IPS DF 6.9 (cell line): ENCODE results near the gene MYORG.

Experiments
- DNase-seq: peaks from one replicate; pipeline ENCODE4 v3.0.0-alpha.2; 2013; ENCODE audit warnings: low read depth, low spot score
- H3K27ac ChIP-seq: one replicate; pipeline ENCODE4 v1.5.1; 2013; ENCODE audit warnings: low read length, control low read depth
- H3K27me3 ChIP-seq: 2 replicates; pipeline ENCODE4 v1.6.1; 2013; ENCODE audit warnings: mild to moderate bottlenecking, low read length; ENCODE audit not compliant: control insufficient read depth, insufficient read depth
- H3K36me3 ChIP-seq: 2 replicates; pipeline ENCODE4 v1.6.1; 2013; ENCODE audit warnings: low read length; ENCODE audit not compliant: control insufficient read depth, insufficient read depth
- H3K4me1 ChIP-seq: 2 replicates; pipeline ENCODE4 v1.6.1; 2013; ENCODE audit warnings: low read length; ENCODE audit not compliant: control insufficient read depth, insufficient read depth
- H3K4me3 ChIP-seq: 2 replicates; pipeline ENCODE4 v1.5.1; 2013; ENCODE audit warnings: mild to moderate bottlenecking, low read length
- H3K9me3 ChIP-seq: 2 replicates; pipeline ENCODE4 v1.6.1; 2013; ENCODE audit warnings: low read length, inconsistent platforms; ENCODE audit not compliant: control insufficient read depth, insufficient read depth
- WGBS: extraction: QIAGEN DNeasy Blood & Tissue Kit; methylation state at CpG from one replicate; pipeline ENCODE4 v1.1.7; 2013; ENCODE audit warnings: mixed read lengths, missing lambda C conversion rate; ENCODE audit not compliant: insufficient read length, insufficient coverage; 5-methylcytosine and 5-hydroxymethylcytosine counted together

MYORG gene

DNA sequence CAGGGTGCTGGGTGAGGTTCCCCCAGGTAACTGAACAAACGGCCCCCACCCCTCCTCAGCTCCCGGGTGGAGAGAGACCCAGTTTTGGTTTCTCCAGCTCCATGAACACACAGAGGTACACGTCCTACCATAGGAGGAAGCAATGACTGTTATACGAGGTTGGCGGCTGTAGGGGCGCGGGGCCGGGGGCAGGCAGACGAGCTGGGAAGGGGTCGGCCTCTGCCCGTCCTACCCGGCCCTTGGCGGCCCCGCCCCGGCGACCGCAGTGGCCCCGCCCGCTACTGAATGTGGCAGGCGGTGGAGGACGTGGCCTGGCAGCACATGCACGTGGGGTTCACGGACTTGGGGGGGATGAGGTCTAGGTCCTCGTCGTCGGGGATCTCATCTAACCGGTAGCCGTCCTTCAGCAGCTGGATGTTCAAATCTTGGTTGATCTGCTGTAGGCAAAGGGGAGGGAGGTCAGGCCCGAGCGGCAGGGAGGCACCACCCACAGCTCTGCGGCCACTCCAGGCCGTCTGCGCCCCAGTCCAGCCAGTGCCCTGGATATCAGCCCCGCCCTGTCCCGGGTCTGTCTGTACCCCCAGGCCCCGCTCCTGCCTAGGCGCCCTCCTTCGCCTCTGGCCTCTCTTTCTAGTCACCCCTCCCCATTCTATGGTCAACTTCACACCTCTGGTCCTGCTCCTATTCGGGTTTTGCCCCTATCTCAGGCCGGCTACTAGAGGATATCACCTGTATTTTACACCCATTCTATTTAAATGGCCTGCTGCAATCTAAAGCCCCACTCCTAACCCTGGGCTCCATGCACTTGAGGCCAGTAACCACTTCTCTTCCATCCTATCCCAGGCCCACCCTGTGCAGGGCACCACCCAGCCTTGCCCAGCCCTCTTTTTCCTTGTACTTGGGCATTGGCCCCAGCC is 24.2 kb upstream of the MYORG start:
- Histone ChIP-seq H3K36me3 (no peaks in the 10 kb centered on the region), H3K27ac (no peak overlapping the region), H3K27me3 (no peaks in the 10 kb centered on the region), H3K4me3 (no peak overlapping the region), H3K4me1 (no peaks in the 10 kb centered on the region), H3K9me3 (no peaks in the 10 kb centered on the region)
- DNase-seq, result no peak
- no CpG with 5 or more reads among the region's 40 CpGs for WGBS

DNA sequence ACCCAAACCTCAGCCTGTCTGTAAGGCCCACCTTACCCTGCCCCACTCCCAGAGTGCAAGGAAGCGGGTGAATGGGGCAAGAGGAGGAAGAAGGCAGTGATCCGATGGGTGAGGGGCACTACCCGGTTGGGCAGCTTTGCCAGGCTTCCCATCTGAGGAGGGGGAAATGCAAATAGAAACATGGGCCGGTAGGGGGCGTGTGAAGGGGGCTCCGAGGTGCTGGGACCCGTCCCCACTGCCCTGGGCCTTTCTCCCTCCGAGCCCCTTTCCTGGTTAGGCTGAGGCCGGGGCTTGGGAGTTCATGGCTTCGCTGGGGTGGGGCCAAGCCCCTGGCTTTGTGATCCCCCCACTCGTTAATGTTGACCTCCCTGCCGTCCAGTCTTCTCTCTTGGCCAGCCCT is 23.6 kb upstream of the MYORG start:
- no peak for DNase-seq
- Histone ChIP-seq H3K4me3 (no peak overlapping the region), H3K4me1 (no peaks in the 10 kb centered on the region), H3K9me3 (no peaks in the 10 kb centered on the region), H3K27ac (no peak overlapping the region), H3K27me3 (no peaks in the 10 kb centered on the region), H3K36me3 (no peaks in the 10 kb centered on the region)
- WGBS, result no CpG with 5 or more reads among the region's 12 CpGs

DNA sequence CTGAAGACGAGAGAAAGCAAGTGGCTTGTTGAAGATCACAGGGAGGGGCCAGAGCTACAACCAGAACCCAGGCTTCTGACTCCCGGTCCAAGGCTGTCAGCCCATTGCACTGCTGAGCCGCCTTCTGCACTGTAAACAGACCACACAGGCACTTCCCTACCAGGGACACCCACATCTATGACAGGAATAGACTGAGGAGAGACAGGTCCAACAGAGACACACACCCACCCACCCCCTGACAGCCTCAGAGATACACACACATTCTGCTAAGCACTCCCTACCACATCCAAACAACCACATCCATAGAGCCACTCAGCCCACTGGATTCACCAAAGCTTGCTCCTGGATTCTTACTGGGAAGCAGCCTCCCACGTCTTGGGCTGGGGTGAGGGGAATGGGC is 23.0 kb upstream of the MYORG start:
- DNase-seq, result no peak
- H3K27ac ChIP-seq, result no peak overlapping the region
- no CpG with 5 or more reads among the region's 4 CpGs for WGBS
- no peaks in the 10 kb centered on the region for H3K36me3 ChIP-seq
- no peaks in the 10 kb centered on the region for H3K4me1 ChIP-seq
- no peaks in the 10 kb centered on the region for H3K27me3 ChIP-seq
- H3K9me3 ChIP-seq, result no peaks in the 10 kb centered on the region
- H3K4me3 ChIP-seq, result no peak overlapping the region

DNA sequence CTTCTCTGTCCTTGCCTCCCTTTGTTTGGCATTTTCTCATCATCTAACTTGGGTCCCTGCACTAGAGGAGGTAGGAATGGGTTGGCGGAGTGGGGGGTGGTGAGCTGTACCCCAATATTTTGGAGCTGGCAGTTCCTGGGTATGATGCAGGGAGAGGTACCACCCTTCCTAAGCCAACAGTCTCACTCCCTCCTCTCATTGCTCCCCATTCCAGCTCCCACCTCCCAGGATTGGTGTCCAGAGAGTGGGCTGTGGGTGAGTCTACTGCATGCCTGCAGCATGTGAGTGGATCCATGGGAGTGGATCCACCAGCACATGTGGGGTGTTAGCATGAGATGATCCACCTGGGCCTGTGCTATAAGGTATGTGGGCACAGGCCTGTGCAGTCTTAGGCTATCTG is 22.2 kb upstream of the MYORG start:
- H3K27ac ChIP-seq, result no peak overlapping the region
- no peaks in the 10 kb centered on the region for H3K9me3 ChIP-seq
- no peaks in the 10 kb centered on the region for H3K27me3 ChIP-seq
- no peak for DNase-seq
- H3K4me1 ChIP-seq, result no peaks in the 10 kb centered on the region
- H3K4me3 ChIP-seq, result no peak overlapping the region
- no peaks in the 10 kb centered on the region for H3K36me3 ChIP-seq
- no CpG with 5 or more reads among the region's 1 CpG for WGBS

DNA sequence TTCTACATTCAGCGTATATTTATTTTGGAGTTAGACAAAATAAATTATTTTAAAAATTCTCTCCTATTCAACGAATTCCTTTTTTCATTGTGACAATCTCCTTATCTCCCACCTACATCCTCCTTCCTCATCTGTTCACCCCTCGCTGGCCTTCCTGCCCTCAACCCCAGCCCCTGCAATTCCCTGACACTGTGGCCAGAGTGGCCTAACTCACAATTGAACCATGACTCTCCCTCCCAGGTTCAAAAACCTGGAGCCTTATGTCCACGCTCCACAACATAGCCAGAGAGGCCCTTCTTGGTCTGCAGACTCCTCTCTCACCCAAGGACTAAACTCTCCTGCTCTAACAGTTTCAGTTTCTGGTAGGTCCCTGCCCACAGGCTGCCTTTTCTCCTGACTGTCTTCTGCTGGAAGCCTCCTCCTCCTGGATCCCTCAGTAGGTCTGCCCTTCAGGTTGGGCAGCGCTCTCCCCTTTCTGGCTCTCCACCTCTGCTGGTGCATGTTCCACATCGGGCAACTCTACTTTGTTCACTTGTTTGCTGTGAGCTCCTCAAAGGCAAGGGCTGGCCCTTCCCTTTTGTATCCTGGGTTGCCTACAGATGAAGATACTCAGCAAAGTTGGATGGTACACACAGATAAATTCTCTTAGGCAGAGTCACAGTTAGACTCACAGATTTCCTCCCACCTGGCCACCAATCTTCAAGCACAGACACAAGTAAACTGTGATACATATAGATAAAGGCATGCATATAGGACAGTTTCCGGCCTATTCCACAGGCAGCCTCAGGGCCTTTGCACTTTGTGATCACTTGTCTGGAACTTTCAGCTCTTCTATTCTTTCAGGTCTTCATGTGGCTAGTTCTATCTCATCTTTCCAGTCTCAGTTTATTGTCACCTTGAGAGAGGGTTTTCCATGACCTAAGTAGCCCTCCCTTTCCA is 19.8 kb upstream of the MYORG start:
- H3K4me1 ChIP-seq, result no peaks in the 10 kb centered on the region
- no peak for DNase-seq
- no peaks in the 10 kb centered on the region for H3K27me3 ChIP-seq
- H3K4me3 ChIP-seq, result no peak overlapping the region
- H3K9me3 ChIP-seq, result no peaks in the 10 kb centered on the region
- H3K36me3 ChIP-seq, result no peaks in the 10 kb centered on the region
- WGBS, result no CpG with 5 or more reads among the region's 7 CpGs
- H3K27ac ChIP-seq, result no peak overlapping the region

DNA sequence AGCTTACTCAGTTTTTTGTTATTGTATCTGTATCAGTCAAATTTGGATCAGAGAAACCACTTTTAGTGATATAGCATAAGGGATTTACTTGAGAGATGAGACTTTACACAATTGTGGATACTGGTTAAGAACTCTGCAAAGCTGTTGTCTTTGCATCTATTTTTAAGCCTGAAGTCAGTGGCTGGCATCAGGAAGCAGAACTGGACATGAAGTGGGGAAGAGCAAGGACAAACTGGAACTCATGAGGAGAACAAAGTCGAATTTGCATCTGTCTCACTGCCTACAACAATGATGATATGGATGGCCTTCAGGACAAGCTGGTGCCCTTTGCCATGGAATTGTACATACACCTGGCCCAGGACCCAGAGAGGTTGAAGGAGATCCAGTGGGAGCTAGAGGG is 15.8 kb upstream of the MYORG start:
- Histone ChIP-seq H3K9me3 (no peaks in the 10 kb centered on the region), H3K4me1 (no peaks in the 10 kb centered on the region), H3K4me3 (no peak overlapping the region), H3K27me3 (no peaks in the 10 kb centered on the region), H3K27ac (no peak overlapping the region), H3K36me3 (no peaks in the 10 kb centered on the region)
- no CpG with 5 or more reads among the region's 1 CpG for WGBS
- DNase-seq, result no peak

DNA sequence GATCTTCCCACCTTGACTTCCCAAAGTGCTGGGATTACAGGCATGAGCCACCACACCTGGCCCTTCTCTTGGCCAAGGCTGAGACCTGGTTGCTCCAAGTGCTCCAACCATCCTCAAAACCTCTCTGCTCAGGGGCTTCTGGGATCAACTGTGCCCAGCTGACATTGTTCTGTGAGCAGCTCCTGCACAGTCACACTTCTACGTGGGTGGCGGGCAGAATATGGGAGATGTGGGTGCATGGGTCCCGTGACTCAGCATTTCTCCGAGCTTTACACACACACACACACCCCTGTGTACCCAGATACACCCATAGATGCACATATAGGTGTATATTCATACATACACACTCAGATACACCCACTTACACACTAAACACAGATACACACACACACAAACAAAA is 10.5 kb upstream of the MYORG start:
- Histone ChIP-seq H3K27ac (no peak overlapping the region), H3K4me1 (no peaks in the 10 kb centered on the region), H3K27me3 (no peaks in the 10 kb centered on the region), H3K36me3 (no peaks in the 10 kb centered on the region), H3K4me3 (no peak overlapping the region), H3K9me3 (no peaks in the 10 kb centered on the region)
- no peak for DNase-seq
- WGBS, result no CpG with 5 or more reads among the region's 4 CpGs

DNA sequence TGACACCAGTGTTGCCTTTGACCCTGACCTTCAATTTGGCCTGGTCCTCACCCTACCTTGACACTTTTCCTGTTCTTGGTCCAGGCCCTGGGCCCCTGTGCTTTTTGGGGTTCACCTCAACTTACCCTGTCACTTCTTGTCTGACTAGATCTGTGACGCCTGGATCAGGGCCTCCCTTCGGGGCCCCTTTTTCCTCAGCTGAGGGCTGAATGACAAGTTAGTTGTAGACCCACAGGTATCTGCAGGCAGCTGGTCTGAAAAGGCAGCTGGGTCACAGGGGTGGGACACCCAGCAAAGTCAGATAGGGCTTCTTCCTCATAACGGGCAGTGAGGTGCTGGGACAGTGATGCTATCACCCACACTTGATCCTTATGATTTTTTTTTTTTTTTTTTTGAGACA is 10.0 kb upstream of the MYORG start:
- Histone ChIP-seq H3K27ac (no peak overlapping the region), H3K27me3 (no peaks in the 10 kb centered on the region; the same call in 1 of the 2 replicates), H3K4me3 (no peak overlapping the region), H3K4me1 (no peaks in the 10 kb centered on the region), H3K9me3 (no peaks in the 10 kb centered on the region), H3K36me3 (no peaks in the 10 kb centered on the region)
- WGBS, result no CpG with 5 or more reads among the region's 3 CpGs
- no peak for DNase-seq

DNA sequence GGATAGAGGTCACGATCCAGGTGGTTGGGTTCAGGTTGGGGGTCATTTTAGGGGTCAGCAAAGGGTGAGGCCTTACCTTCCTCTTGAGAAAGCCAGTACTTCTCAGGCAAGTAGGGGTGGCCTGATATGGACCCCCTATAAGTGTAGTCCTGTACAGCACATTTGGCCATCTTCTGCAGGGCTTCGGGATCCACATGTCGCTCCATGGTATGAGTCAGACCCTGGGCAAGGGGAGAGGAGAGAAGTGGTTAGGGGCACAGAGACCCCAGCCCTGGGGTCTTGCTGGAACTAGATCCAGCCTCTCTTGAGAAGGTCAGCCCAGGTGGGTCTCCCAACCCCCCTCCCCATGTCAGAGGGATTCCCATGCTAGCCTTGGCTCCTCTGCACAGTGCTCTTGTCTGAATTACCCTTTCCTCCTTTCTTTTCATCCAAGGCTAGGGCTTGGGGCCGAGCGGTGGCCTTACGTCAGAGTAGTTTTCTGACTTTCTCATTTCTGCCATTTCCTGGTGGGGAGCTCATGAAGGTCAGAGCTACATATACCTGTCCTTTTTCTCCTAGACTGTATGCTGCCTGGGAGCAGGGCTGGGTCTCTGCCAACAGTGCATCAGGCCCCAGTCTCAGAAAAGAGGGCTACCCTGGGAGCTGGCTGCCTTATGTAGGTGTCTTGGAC is 9.0 kb upstream of the MYORG start:
- H3K36me3 ChIP-seq, result no peaks in the 10 kb centered on the region

More for the DNA sequence above, 9.0 kb upstream of the MYORG start:
- no peaks in the 10 kb centered on the region for H3K4me1 ChIP-seq
- H3K9me3 ChIP-seq, result no peaks in the 10 kb centered on the region
- no peaks in the 10 kb centered on the region; the same call in 1 of the 2 replicates for H3K27me3 ChIP-seq
- no peak overlapping the region for H3K4me3 ChIP-seq
- H3K27ac ChIP-seq, result no peak overlapping the region
- no CpG with 5 or more reads among the region's 6 CpGs for WGBS
- no peak for DNase-seq
